A549 (cell line): ENCODE results near the gene FUT7.

Experiments
- BHLHE40 ChIP-seq: IDR thresholded peaks from 2 replicates; pipeline ENCODE4 v1.6.1; 2012; ENCODE audit warnings: low read depth, low read length, inconsistent platforms
- KDM5A ChIP-seq: fragments of 200-600 bp; sonication (generic); IDR thresholded peaks from 2 replicates; pipeline ENCODE4 v1.6.1; 2016; ENCODE audit warnings: antibody characterized with exemption, mild to moderate bottlenecking
- MAFK ChIP-seq: fragments of 450-650 bp; IDR thresholded peaks from 2 replicates; pipeline ENCODE4 v1.6.1; 2014; ENCODE audit not compliant: partially characterized antibody
- MAX ChIP-seq: IDR thresholded peaks from 2 replicates; pipeline ENCODE4 v1.6.1; 2012
- MAZ ChIP-seq: fragments of 150-350 bp; IDR thresholded peaks from 2 replicates; pipeline ENCODE4 v1.6.1; 2014; ENCODE audit warnings: antibody characterized with exemption, low read depth, low read length, borderline replicate concordance
- MYC ChIP-seq: IDR thresholded peaks from 2 replicates; pipeline ENCODE4 v1.6.1; 2012; ENCODE audit warnings: mild to moderate bottlenecking, inconsistent platforms, low read length, improper control_type of control experiment, borderline replicate concordance
- REST ChIP-seq: fragments of 200-600 bp; sonication (generic); IDR thresholded peaks from 2 replicates; pipeline ENCODE4 v1.6.1; 2016; ENCODE audit warnings: antibody characterized with exemption, mild to moderate bottlenecking, moderate library complexity
- SREBF2 ChIP-seq: fragments of 450-650 bp; IDR thresholded peaks from 2 replicates; pipeline ENCODE4 v1.6.1; 2014; ENCODE audit warnings: mild to moderate bottlenecking, moderate library complexity
- TF ChIP-seq, protein P1 (sequence below): fragments of >200 bp; sonication (Bioruptor Twin); formaldehyde crosslinking; IDR thresholded peaks from 3 replicates; pipeline ENCODE4 v1.5.1; 2016
- TF ChIP-seq, protein P2 (sequence below): fragments of 250-450 bp; sonication (Bioruptor Pico); IDR thresholded peaks from 2 replicates; pipeline ENCODE4 v1.5.0; 2021; ENCODE audit warnings: mild to moderate bottlenecking, moderate library complexity, borderline replicate concordance

GRCh38 chr9:137015540-137015930, 16.4 kb downstream of the FUT7 start:
- TF ChIP-seq, protein P1, sequence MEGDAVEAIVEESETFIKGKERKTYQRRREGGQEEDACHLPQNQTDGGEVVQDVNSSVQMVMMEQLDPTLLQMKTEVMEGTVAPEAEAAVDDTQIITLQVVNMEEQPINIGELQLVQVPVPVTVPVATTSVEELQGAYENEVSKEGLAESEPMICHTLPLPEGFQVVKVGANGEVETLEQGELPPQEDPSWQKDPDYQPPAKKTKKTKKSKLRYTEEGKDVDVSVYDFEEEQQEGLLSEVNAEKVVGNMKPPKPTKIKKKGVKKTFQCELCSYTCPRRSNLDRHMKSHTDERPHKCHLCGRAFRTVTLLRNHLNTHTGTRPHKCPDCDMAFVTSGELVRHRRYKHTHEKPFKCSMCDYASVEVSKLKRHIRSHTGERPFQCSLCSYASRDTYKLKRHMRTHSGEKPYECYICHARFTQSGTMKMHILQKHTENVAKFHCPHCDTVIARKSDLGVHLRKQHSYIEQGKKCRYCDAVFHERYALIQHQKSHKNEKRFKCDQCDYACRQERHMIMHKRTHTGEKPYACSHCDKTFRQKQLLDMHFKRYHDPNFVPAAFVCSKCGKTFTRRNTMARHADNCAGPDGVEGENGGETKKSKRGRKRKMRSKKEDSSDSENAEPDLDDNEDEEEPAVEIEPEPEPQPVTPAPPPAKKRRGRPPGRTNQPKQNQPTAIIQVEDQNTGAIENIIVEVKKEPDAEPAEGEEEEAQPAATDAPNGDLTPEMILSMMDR, result no peak
- TF ChIP-seq SREBF2 (no peak), MAZ (no peak), REST (no peak), MAX (no peak), KDM5A (no peak), MAFK (no peak), MYC (no peak), BHLHE40 (no peak)
- TF ChIP-seq, protein P2, sequence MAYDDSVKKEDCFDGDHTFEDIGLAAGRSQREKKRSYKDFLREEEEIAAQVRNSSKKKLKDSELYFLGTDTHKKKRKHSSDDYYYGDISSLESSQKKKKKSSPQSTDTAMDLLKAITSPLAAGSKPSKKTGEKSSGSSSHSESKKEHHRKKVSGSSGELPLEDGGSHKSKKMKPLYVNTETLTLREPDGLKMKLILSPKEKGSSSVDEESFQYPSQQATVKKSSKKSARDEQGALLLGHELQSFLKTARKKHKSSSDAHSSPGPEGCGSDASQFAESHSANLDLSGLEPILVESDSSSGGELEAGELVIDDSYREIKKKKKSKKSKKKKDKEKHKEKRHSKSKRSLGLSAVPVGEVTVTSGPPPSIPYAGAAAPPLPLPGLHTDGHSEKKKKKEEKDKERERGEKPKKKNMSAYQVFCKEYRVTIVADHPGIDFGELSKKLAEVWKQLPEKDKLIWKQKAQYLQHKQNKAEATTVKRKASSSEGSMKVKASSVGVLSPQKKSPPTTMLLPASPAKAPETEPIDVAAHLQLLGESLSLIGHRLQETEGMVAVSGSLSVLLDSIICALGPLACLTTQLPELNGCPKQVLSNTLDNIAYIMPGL (CRISPR knock-in tag), result no peak
